ENCODE measurements around the gene ACER3.

ACER3 gene

DNA sequence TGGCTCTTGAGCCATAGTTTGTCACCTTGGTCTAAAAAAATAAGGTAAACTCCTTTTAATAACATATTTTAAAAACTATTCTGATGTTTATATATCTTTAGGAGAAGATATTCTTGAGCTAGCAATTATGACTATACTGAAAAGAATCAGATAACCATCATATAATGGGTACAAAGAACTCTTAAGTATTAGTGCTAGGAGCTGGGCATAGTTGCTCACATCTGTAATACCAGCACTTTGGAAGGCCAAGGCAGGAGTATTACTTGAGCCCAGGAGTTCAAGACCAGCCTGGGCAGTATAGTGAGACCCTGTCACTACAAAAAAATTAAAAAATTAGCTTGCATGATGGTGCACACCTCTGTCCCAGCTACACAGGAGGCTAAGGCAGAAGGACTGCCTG lies 119.5 kb downstream of the ACER3 start:
- H3K9me3 ChIP-seq (ENCODE audit: control extremely low read depth in 1 of 5, control insufficient read depth in 4 of 5, insufficient read depth in 2 of 5, low read depth in 1 of 5, low read length in 4 of 5), result peaks cover 0 to 19% (median 15%) of the 10 kb centered on the region in 5 experiments
- no peak overlapping the region for H3K27ac ChIP-seq (ENCODE audit: insufficient read depth in 1 of 2, low read depth in 1 of 2, low read length in 2 of 2, poor library complexity in 1 of 2, severe bottlenecking in 2 of 2)
- no peak for DNase-seq
- H3K27me3 ChIP-seq (replicated peaks in 2 of 5; ENCODE audit: control insufficient read depth in 4 of 5, insufficient read depth in 5 of 5, low read length in 4 of 5), result no peaks in the 10 kb centered on the region
- no peaks in the 10 kb centered on the region for H3K4me1 ChIP-seq (ENCODE audit: control extremely low read depth in 1 of 4, control insufficient read depth in 4 of 4, insufficient read depth in 4 of 4, low read length in 3 of 4)
- no peak overlapping the region for H3K4me3 ChIP-seq (ENCODE audit: control insufficient read depth in 1 of 7, extremely low read depth in 1 of 7, insufficient read depth in 4 of 7, low read depth in 2 of 7, low read length in 6 of 7)
- CTCF ChIA-PET, result interaction anchor here (1.0 kb wide), 1 partner anchor 14 kb away, joined by 3 read pairs; no protein-coding TSS in a partner anchor
- H3K36me3 ChIP-seq (ENCODE audit: control insufficient read depth in 4 of 4, insufficient read depth in 4 of 4, low read length in 3 of 4), result peaks cover 0 to 21% (median 3%) of the 10 kb centered on the region in 4 experiments
- POLR2A ChIA-PET, result no interaction called here

DNA sequence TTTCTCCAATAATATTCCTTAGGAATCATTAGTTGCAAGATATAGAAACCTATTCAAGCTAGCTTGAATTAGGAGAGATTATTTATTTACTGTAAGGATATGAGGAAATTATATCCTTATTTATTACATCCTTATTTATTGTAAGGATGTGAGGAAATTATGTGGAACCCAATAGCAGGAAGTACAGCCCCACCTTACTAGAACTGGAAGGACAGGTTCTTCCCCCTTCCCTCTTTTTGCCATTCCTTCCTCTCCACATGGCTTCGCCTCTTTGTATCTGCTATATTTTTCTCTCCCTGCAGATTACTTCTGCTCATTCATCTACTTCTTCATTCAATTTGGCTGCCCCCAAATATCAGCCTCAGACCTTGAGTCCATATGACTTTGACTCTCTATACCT lies 124.0 kb downstream of the ACER3 start:
- Histone ChIP-seq H3K4me3 (ENCODE audit: control insufficient read depth in 1 of 7, extremely low read depth in 1 of 7, insufficient read depth in 4 of 7, low read depth in 2 of 7, low read length in 6 of 7) (no peak overlapping the region), H3K27ac (ENCODE audit: insufficient read depth in 1 of 2, low read depth in 1 of 2, low read length in 2 of 2, poor library complexity in 1 of 2, severe bottlenecking in 2 of 2) (no peak overlapping the region), H3K27me3 (replicated peaks in 2 of 5; ENCODE audit: control insufficient read depth in 4 of 5, insufficient read depth in 5 of 5, low read length in 4 of 5) (no peaks in the 10 kb centered on the region), H3K9me3 (ENCODE audit: control extremely low read depth in 1 of 5, control insufficient read depth in 4 of 5, insufficient read depth in 2 of 5, low read depth in 1 of 5, low read length in 4 of 5) (no peaks in the 10 kb centered on the region), H3K36me3 (ENCODE audit: control insufficient read depth in 4 of 4, insufficient read depth in 4 of 4, low read length in 3 of 4) (no peaks in the 10 kb centered on the region), H3K4me1 (ENCODE audit: control extremely low read depth in 1 of 4, control insufficient read depth in 4 of 4, insufficient read depth in 4 of 4, low read length in 3 of 4) (no peaks in the 10 kb centered on the region)
- POLR2A ChIA-PET, result no interaction called here
- WGBS (ENCODE audit: insufficient coverage), result 100% methylated on average over 1 of the region's 1 CpG
- CTCF ChIA-PET, result no interaction called here
- DNase-seq, result no peak

DNA sequence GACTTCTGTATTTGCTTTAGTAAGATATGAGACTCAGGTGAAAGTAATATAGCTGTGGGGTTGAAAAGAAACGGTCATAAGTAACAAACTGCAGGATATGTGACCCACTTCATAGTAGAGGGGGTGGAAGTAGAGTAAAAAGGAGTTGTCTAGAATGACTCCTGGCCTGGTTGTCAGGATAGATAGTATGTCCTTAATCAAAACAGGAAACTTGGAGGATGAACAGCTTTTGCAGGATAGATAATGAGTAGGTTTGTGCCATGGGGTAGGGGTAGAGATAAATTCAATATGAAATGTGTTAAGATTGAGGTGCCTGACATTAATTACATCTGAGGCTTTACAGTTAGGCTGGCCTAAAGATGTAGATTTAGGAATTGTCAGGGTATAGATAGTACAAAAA lies 126.5 kb downstream of the ACER3 start:
- POLR2A ChIA-PET, result no interaction called here
- DNase-seq, result peak in 1 of 3 donors; percentile 6
- Histone ChIP-seq H3K36me3 (ENCODE audit: control insufficient read depth in 4 of 4, insufficient read depth in 4 of 4, low read length in 3 of 4) (peaks cover 0 to 2% (median under 1%) of the 10 kb centered on the region in 4 experiments), H3K4me1 (ENCODE audit: control extremely low read depth in 1 of 4, control insufficient read depth in 4 of 4, insufficient read depth in 4 of 4, low read length in 3 of 4) (no peaks in the 10 kb centered on the region), H3K27ac (ENCODE audit: insufficient read depth in 1 of 2, low read depth in 1 of 2, low read length in 2 of 2, poor library complexity in 1 of 2, severe bottlenecking in 2 of 2) (no peak overlapping the region), H3K27me3 (replicated peaks in 2 of 5; ENCODE audit: control insufficient read depth in 4 of 5, insufficient read depth in 5 of 5, low read length in 4 of 5) (no peaks in the 10 kb centered on the region), H3K9me3 (ENCODE audit: control extremely low read depth in 1 of 5, control insufficient read depth in 4 of 5, insufficient read depth in 2 of 5, low read depth in 1 of 5, low read length in 4 of 5) (no peaks in the 10 kb centered on the region), H3K4me3 (ENCODE audit: control insufficient read depth in 1 of 7, extremely low read depth in 1 of 7, insufficient read depth in 4 of 7, low read depth in 2 of 7, low read length in 6 of 7) (no peak overlapping the region)
- CTCF ChIA-PET, result no interaction called here
- WGBS (ENCODE audit: insufficient coverage), result 88% methylated on average over 1 of the region's 1 CpG

DNA sequence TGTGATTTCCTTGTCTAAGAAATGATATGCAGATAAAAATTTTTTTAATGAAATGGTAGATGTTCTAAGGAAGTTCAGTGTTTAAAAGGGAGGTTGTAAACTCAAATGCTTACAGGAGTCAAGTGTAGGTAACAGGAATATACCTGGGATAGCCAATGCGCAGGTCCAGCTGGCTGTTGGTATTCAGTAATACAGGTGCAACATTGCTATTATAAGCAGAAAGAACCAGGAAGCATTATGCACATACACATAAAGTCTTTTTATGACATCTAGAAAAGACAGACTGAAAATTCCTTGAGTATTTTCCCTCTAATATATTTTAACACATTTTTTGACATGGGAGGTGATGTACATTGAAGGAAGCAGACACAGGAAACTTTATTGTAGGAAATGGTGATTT lies 129.9 kb downstream of the ACER3 start:
- CTCF ChIA-PET, result no interaction called here
- Histone ChIP-seq H3K27ac (ENCODE audit: insufficient read depth in 1 of 2, low read depth in 1 of 2, low read length in 2 of 2, poor library complexity in 1 of 2, severe bottlenecking in 2 of 2) (no peak overlapping the region), H3K36me3 (ENCODE audit: control insufficient read depth in 4 of 4, insufficient read depth in 4 of 4, low read length in 3 of 4) (peaks cover 0 to 2% (median under 1%) of the 10 kb centered on the region in 4 experiments), H3K4me1 (ENCODE audit: control extremely low read depth in 1 of 4, control insufficient read depth in 4 of 4, insufficient read depth in 4 of 4, low read length in 3 of 4) (no peaks in the 10 kb centered on the region), H3K4me3 (ENCODE audit: control insufficient read depth in 1 of 7, extremely low read depth in 1 of 7, insufficient read depth in 4 of 7, low read depth in 2 of 7, low read length in 6 of 7) (no peak overlapping the region), H3K27me3 (replicated peaks in 2 of 5; ENCODE audit: control insufficient read depth in 4 of 5, insufficient read depth in 5 of 5, low read length in 4 of 5) (no peaks in the 10 kb centered on the region), H3K9me3 (ENCODE audit: control extremely low read depth in 1 of 5, control insufficient read depth in 4 of 5, insufficient read depth in 2 of 5, low read depth in 1 of 5, low read length in 4 of 5) (no peaks in the 10 kb centered on the region)
- WGBS (ENCODE audit: insufficient coverage), result no CpG with 5 or more reads among the region's 1 CpG
- DNase-seq, result no peak
- POLR2A ChIA-PET, result no interaction called here

DNA sequence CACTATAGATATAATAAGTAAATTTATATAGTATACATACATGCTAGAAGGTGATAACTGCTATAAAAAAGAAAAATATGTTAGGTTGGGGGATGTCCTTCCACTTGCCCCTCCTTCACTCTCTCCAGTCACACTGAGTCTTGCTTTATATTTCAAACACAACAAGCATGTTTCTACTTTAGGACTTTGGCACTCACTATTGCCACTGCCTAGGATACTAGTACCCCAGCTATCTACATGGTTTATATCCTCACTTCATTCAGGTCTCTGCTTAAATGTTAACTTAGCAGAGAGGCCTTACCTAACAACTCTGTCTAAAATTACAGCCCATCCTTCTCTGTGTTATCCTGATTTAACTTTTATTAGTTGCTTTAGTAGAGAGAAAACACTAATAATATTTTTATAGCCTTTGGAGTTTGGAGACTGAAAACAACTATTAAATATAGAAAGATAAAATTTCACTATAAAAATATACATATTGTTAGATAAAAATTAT lies 134.4 kb downstream of the ACER3 start:
- Histone ChIP-seq H3K36me3 (ENCODE audit: control insufficient read depth in 4 of 4, insufficient read depth in 4 of 4, low read length in 3 of 4) (peaks cover 0 to 7% (median 3%) of the 10 kb centered on the region in 4 experiments), H3K27me3 (replicated peaks in 2 of 5; ENCODE audit: control insufficient read depth in 4 of 5, insufficient read depth in 5 of 5, low read length in 4 of 5) (no peaks in the 10 kb centered on the region), H3K9me3 (ENCODE audit: control extremely low read depth in 1 of 5, control insufficient read depth in 4 of 5, insufficient read depth in 2 of 5, low read depth in 1 of 5, low read length in 4 of 5) (peaks cover 0 to 4% (median 0%) of the 10 kb centered on the region in 5 experiments), H3K4me1 (ENCODE audit: control extremely low read depth in 1 of 4, control insufficient read depth in 4 of 4, insufficient read depth in 4 of 4, low read length in 3 of 4) (no peaks in the 10 kb centered on the region), H3K4me3 (ENCODE audit: control insufficient read depth in 1 of 7, extremely low read depth in 1 of 7, insufficient read depth in 4 of 7, low read depth in 2 of 7, low read length in 6 of 7) (no peak overlapping the region), H3K27ac (ENCODE audit: insufficient read depth in 1 of 2, low read depth in 1 of 2, low read length in 2 of 2, poor library complexity in 1 of 2, severe bottlenecking in 2 of 2) (no peak overlapping the region)
- ChIA-PET POLR2A (no interaction called here), CTCF (interaction anchor here (1.0 kb wide), 1 partner anchor 14 kb away, joined by 3 read pairs; no protein-coding TSS in a partner anchor)
- no peak for DNase-seq

DNA sequence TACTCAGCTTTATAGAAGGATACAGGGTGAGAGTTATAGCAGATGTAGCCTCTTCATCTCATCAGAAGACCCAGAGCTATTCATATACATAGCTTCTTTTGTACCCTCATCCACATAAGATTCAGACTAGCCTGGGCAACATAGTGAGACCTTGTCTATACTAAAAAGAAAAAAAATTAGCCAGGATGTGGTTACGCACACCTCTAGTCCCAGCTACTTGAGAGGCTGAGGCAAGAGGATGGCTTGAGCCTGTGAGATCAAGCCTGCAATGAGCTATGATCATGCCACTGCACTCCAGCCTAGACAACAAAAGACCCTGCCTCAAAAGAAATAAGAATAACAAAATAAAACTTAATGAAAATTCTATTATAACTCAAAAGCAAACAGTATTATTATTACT lies 136.8 kb downstream of the ACER3 start:
- Histone ChIP-seq H3K9me3 (ENCODE audit: control extremely low read depth in 1 of 5, control insufficient read depth in 4 of 5, insufficient read depth in 2 of 5, low read depth in 1 of 5, low read length in 4 of 5) (peaks cover 0 to 4% (median 0%) of the 10 kb centered on the region in 5 experiments), H3K27ac (ENCODE audit: insufficient read depth in 1 of 2, low read depth in 1 of 2, low read length in 2 of 2, poor library complexity in 1 of 2, severe bottlenecking in 2 of 2) (no peak overlapping the region), H3K27me3 (replicated peaks in 2 of 5; ENCODE audit: control insufficient read depth in 4 of 5, insufficient read depth in 5 of 5, low read length in 4 of 5) (no peaks in the 10 kb centered on the region), H3K4me1 (ENCODE audit: control extremely low read depth in 1 of 4, control insufficient read depth in 4 of 4, insufficient read depth in 4 of 4, low read length in 3 of 4) (no peaks in the 10 kb centered on the region), H3K4me3 (ENCODE audit: control insufficient read depth in 1 of 7, extremely low read depth in 1 of 7, insufficient read depth in 4 of 7, low read depth in 2 of 7, low read length in 6 of 7) (no peak overlapping the region), H3K36me3 (ENCODE audit: control insufficient read depth in 4 of 4, insufficient read depth in 4 of 4, low read length in 3 of 4) (peaks cover 0 to 7% (median 2%) of the 10 kb centered on the region in 4 experiments)
- DNase-seq, result no peak
- CTCF ChIA-PET, result no interaction called here
- WGBS (ENCODE audit: insufficient coverage), result 100% methylated on average over 1 of the region's 1 CpG
- POLR2A ChIA-PET, result no interaction called here

DNA sequence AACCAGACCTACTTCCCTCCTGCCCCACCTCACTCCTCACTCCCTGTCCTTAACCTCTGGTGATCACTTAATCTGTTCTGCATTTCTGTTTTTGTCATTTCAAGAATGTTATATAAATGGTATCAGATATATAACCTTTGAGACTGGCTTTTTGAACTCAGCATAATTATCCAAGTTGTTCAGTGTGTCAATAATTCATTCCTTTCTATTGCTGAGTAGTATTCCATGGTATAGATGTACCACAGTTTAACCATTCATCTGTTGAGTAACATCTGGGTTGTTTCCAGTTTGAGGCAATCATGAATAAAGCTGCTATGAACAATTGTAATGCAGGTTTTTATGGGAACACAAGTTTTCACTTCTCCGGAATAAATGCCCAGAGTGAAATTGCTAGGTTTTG lies 138.9 kb downstream of the ACER3 start:
- ChIA-PET CTCF (no interaction called here), POLR2A (no interaction called here)

More for the DNA sequence above, 138.9 kb downstream of the ACER3 start:
- H3K4me3 ChIP-seq (ENCODE audit: control insufficient read depth in 1 of 7, extremely low read depth in 1 of 7, insufficient read depth in 4 of 7, low read depth in 2 of 7, low read length in 6 of 7), result no peak overlapping the region
- H3K4me1 ChIP-seq (ENCODE audit: control extremely low read depth in 1 of 4, control insufficient read depth in 4 of 4, insufficient read depth in 4 of 4, low read length in 3 of 4), result no peaks in the 10 kb centered on the region
- no peak for DNase-seq
- H3K27ac ChIP-seq (ENCODE audit: insufficient read depth in 1 of 2, low read depth in 1 of 2, low read length in 2 of 2, poor library complexity in 1 of 2, severe bottlenecking in 2 of 2), result no peak overlapping the region
- H3K9me3 ChIP-seq (ENCODE audit: control extremely low read depth in 1 of 5, control insufficient read depth in 4 of 5, insufficient read depth in 2 of 5, low read depth in 1 of 5, low read length in 4 of 5), result peaks cover 0 to 11% (median 0%) of the 10 kb centered on the region in 5 experiments
- no peaks in the 10 kb centered on the region for H3K27me3 ChIP-seq (replicated peaks in 2 of 5; ENCODE audit: control insufficient read depth in 4 of 5, insufficient read depth in 5 of 5, low read length in 4 of 5)
- WGBS (ENCODE audit: insufficient coverage), result no CpG with 5 or more reads among the region's 1 CpG
- peaks cover 0 to 7% (median 2%) of the 10 kb centered on the region in 4 experiments for H3K36me3 ChIP-seq (ENCODE audit: control insufficient read depth in 4 of 4, insufficient read depth in 4 of 4, low read length in 3 of 4)
